Esophagus squamous epithelium (tissue), 5 donors: ENCODE results near the gene TMEM198. TPM values are rescaled to one million over a fixed set of nuclear protein-coding genes. Genes with fewer than 3 reads are reported as not detected.

Experiments used
- DNase-seq: peaks from one replicate; lab custom pipeline; 2025; lab: John Stamatoyannopoulos, UW
- H3K27ac ChIP-seq, 4 donors: fragments of 200-600 bp; sonication (generic); one replicate each; pipeline ENCODE4 v1.5.1; 2016 to 2019; ENCODE audit warnings: mild to moderate bottlenecking in 1 of 4
- H3K27me3 ChIP-seq, 4 donors: fragments of 200-600 bp; sonication (generic); 1 replicate in 3 of 4; 2 replicates in 1 of 4; pipeline versions ENCODE4 v1.5.1 to v1.6.0; 2017 to 2021; ENCODE audit warnings: antibody characterized with exemption in 1 of 4
- H3K36me3 ChIP-seq, 3 donors: fragments of 200-600 bp; sonication (generic); one replicate each; pipeline ENCODE4 v1.5.1; 2016 to 2019
- H3K4me1 ChIP-seq, 3 donors: fragments of 200-600 bp; sonication (generic); one replicate each; pipeline ENCODE4 v1.5.1; 2017 to 2019
- H3K4me3 ChIP-seq, 4 donors: fragments of 200-600 bp; sonication (generic); 1 replicate in 3 of 4; 2 replicates in 1 of 4; pipeline ENCODE4 v1.5.1; 2016 to 2019; ENCODE audit warnings: mild to moderate bottlenecking in 2 of 4, moderate library complexity in 1 of 4
- H3K9me3 ChIP-seq, 3 donors: fragments of 200-600 bp; sonication (generic); one replicate each; pipeline ENCODE4 v1.5.1; 2016 to 2019
- CTCF ChIP-seq, 6 experiments: fragments of 450-650 bp in 4 of 6; fragments of 200-600 bp in 2 of 6; sonication (generic) in 2 of 6; IDR thresholded peaks; one replicate each; pipeline ENCODE4 v1.5.1; 2016 to 2019; ENCODE audit warnings: antibody characterized with exemption in 6 of 6, mild to moderate bottlenecking in 4 of 6, moderate library complexity in 4 of 6
- POLR2A ChIP-seq, 4 donors: fragments of 450-650 bp; IDR thresholded peaks; one replicate each; pipeline ENCODE4 v1.6.1; 2017; ENCODE audit warnings: antibody characterized with exemption in 4 of 4, mild to moderate bottlenecking in 4 of 4, moderate library complexity in 3 of 4
- WGBS, 2 donors: methylation state at CpG; one replicate each; pipeline ENCODE4 v1.1.5; 2018; 5-methylcytosine and 5-hydroxymethylcytosine counted together
- intact Hi-C: fragments of 100-400 bp; cut with DNase I; formaldehyde crosslinking; loops from one replicate; pipeline ENCODE4 v1.15.0; 2022
- total RNA-seq, 4 donors: library from RNA; depleted of rRNA; stranded (reverse); fragments of >200 nt; gene quantifications; one replicate each; pipeline ENCODE4 v1.1.0, GENCODE V29; 2016
- donor health status: DM: yes; HTN: yes; CAD: no.

Gene TMEM198
- total RNA-seq, 4 donors from 2014 or later, result 0.62 to 0.87 (median 0.78) TPM

DNA sequence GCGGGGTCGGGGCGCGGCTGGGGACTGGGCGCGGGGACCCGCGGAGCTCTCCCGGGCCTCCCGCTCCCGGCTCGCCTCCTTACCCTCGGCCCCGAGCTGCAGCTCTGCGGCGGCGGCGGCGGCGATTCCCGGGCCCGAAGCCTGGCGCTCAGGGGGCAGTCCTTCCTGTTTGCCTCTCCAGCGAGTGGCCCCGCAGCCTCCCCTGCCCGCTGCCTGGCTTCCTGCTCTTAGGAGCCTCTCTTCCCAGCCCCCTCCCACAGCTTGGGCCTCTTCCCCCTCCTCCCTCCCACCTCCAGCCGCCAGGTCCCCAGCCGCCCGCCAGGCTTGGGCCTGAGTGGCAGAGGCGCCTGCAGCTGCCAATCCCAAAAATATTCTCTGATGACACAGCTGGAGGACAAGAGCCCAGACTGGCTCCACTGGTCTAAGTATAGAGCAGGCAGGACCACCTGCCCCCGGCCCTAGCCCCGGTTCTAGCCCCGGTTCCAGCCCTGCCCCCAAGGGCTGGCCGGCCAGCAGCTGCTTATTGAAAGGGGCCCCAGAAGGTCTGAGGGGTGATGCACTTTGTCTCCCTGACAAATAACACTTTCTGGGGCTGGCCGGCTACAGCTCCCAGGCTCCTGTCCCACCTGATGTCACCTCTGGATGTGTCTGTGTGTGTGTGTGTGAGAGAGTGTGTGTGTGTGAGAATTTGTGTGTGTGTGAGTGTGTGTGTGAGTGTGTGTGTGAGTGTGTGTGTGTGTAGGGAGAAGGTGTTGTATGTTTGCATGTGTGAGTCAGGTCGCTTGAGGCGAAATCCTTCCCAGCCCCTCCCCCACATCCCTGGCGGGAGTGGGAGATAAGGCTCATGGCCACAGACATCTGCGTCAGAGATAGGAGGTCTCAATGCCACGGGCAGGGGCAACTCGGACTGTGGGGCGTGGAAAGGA is 27.7 kb downstream of the TMEM198 start, which contains the start of gene OBSL1:
Gene OBSL1, minus strand, starts transcription at position 229 of the 926 bp plus-strand sequence. CDS start 307 bp downstream, outside the sequence.
- no peaks in the 10 kb centered on the region for H3K9me3 ChIP-seq
- peak within 1 kb of the TSS; percentile 54 to 79 (median 72) for H3K4me3 ChIP-seq
- TF ChIP-seq CTCF (IDR thresholded peaks at IDR 0.05) (no peak), POLR2A (IDR thresholded peaks at IDR 0.05) (no peak)
- peaks cover 0 to 15% (median 0%) of the 10 kb centered on the region in 3 donors for H3K36me3 ChIP-seq
- intact Hi-C loops, result no loop called here
- H3K27me3 ChIP-seq, result peaks cover 0 to 46% (median 0%) of the 10 kb centered on the region in 4 donors
- peak within 1 kb of the TSS; percentile 70 to 89 (median 80) for H3K27ac ChIP-seq
- peaks cover 8 to 29% (median 9%) of the 10 kb centered on the region in 3 donors for H3K4me1 ChIP-seq
- 5 to 38% methylated on average over 10 to 37 of the region's 42 CpGs for WGBS, 2 donors
- DNase-seq, result no peak

GRCh38 chr2:219572237-219573001 is 28.6 kb downstream of the TMEM198 start, which contains the start of gene INHA:
TSS of gene INHA (plus strand) at chr2:219572310. CDS start at chr2:219572375, 65 bp downstream.
- no peak for DNase-seq
- no peak for TF ChIP-seq POLR2A (IDR thresholded peaks at IDR 0.05)
- no peak for TF ChIP-seq CTCF (IDR thresholded peaks at IDR 0.05)

DNA sequence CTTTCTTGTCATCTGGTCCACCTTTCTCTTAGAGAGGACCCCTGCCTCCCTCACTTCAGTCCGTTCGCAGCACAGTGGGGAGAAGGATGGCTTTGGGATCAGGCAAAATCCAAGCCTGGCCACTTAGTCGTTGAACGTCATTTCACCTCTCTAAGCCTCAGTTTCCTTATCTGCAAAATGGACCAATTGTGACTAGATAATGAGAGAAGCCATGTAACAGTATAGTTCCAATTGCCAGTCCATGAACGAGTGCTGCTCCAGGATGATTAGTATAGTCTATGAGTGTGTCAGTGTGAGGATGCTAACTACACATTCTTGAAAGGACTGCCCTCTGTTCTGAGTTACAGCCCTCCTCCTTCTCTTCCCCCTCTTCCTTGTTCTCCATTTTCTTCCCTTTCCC is 29.3 kb downstream of the TMEM198 start:
- no peaks in the 10 kb centered on the region for H3K9me3 ChIP-seq
- DNase-seq, result no peak
- H3K27me3 ChIP-seq, result peaks cover 0 to 60% (median 0%) of the 10 kb centered on the region in 4 donors
- intact Hi-C loops, result no loop called here
- H3K4me3 ChIP-seq, result no peak overlapping the region
- 69 to 85% methylated on average over 5 of the region's 5 CpGs for WGBS, 2 donors
- TF ChIP-seq POLR2A (IDR thresholded peaks at IDR 0.05), result no peak
- TF ChIP-seq CTCF (IDR thresholded peaks at IDR 0.05), result no peak
- peaks cover 8 to 29% (median 9%) of the 10 kb centered on the region in 3 donors for H3K4me1 ChIP-seq
- H3K36me3 ChIP-seq, result no peaks in the 10 kb centered on the region
- no peak overlapping the region for H3K27ac ChIP-seq

More at GRCh38 chr2:219572237-219573001, 28.6 kb downstream of the TMEM198 start, which contains the start of gene INHA:
- Histone ChIP-seq H3K27ac (peak within 1 kb of the TSS; percentile 70 to 89 (median 80)), H3K27me3 (peaks cover 0 to 54% (median 0%) of the 10 kb centered on the region in 4 donors), H3K9me3 (no peaks in the 10 kb centered on the region), H3K4me3 (peak within 1 kb of the TSS; percentile 54 to 79 (median 72)), H3K36me3 (peaks cover 0 to 7% (median 0%) of the 10 kb centered on the region in 3 donors), H3K4me1 (peaks cover 8 to 29% (median 9%) of the 10 kb centered on the region in 3 donors)
- WGBS, 2 donors, result 74 to 83% methylated on average over 9 to 10 of the region's 13 CpGs
- intact Hi-C loops, result no loop called here

- intact Hi-C loops, result no loop called here
- H3K27ac ChIP-seq, result no peak overlapping the region
- DNase-seq, result no peak
- WGBS, 2 donors, result 54 to 83% methylated on average over 6 to 7 of the region's 22 CpGs
- peaks cover 0 to 62% (median 0%) of the 10 kb centered on the region in 4 donors for H3K27me3 ChIP-seq
- H3K36me3 ChIP-seq, result no peaks in the 10 kb centered on the region
- H3K4me1 ChIP-seq, result peaks cover 8 to 26% (median 8%) of the 10 kb centered on the region in 3 donors
- H3K4me3 ChIP-seq, result no peak overlapping the region
- no peaks in the 10 kb centered on the region for H3K9me3 ChIP-seq
- TF ChIP-seq CTCF (IDR thresholded peaks at IDR 0.05), result no peak
- no peak for TF ChIP-seq POLR2A (IDR thresholded peaks at IDR 0.05)
These were observed 30.9 kb downstream of the TMEM198 start for GRCh38 chr2:219574484-219575311.
